Measurements from ENCODE around the gene PRRT4.

Gene PRRT4

DNA sequence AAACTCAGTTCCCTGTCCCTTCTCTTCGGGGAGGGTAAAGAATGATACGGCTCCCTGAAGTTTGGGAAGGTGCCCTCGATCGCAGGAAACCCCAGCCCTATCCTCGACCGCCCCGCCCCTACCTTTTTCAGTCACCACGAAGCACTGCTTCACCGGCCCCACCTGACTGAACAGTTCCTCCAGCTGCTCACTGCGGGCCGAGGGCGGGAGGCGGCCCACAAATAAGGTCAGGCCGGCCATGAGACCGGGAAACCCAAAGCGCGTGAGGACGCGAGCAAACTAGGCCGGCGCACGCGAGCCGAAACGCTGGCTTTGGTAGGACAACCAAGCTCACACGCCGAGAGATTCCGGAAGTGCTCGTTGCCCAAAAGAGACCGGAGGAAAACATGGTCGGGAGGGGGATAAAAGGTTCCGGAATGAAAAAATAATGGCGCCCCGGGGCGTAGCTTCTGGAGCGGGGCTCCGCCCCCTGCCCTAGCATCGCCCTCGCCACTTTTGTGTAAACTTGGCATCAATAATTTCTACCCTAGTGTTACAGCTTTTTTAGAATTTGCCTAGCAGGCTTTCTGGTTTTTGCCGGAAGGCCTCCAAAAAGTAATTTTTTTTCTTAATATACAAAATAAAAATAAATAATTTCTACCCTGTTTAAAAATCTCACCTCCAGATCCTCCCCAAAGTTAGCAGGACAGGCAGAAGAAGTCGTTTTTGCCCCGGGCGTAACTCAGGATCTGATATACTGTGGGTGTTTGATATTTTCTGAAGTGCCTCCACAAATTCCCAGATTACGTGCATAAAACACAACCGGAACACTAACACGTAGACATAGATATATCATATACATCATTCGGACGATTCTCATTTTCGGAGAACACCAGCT, 17.7 kb downstream of the PRRT4 start, which contains the start of gene RBM28:
TSS of gene RBM28 (minus strand) at position 355 of the 877 bp plus-strand sequence. CDS start at position 240, 115 bp downstream.
- DNase-seq = peak; percentile 95

DNA sequence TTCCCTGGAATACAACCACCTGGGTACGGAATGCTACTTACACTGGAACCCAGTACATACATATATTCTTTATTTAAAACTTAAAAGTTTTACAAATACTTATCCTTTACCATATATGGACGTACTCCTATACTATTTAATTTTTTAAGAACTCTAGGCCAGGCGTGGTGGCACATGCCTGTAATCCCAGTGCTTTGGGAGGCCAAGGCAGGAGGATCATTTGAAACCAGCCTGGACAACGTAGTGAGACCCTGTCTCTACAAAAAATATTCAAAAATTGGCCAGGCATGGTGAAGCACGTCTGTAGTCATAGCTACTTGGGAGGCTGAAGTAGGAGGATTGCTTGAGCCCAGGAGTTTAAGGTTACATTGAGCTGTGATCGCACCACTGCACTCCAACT, 19.8 kb downstream of the PRRT4 start:
- DNase-seq = no peak

DNA sequence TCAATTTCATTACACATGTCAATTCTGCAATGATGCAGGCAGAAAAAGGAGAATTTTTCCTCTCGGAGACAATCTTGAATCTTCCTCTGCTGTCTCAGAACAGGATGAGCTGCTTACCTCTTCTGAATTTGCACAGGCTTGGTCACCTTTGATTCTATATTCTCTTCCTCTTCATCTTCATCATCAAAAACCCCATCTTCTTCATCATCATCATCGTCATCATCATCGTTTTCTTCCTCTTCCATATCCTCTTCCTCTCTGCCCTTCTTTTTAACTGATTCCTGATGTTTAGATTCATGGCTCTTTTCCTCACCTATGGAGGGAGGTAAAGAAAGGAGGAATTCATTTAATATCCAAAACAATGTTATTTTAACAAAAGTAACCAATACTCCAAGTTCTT, 25.8 kb downstream of the PRRT4 start:
- DNase-seq = no peak

DNA sequence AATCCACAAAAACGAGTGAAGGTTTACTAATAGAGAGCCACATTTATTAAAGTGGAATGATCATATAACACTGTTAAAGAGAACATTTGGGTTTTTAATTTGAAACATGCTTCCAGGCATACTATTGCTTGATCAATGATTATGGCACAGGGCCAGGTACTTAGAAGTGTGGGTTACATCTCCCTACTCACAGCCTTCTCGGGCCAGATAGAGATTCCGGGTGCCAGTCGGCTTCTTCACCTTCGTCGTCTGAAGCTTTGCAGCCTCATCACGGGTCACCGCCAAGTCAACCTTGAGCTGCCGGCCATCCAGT, 37.2 kb downstream of the PRRT4 start:
- no peak for DNase-seq

DNA sequence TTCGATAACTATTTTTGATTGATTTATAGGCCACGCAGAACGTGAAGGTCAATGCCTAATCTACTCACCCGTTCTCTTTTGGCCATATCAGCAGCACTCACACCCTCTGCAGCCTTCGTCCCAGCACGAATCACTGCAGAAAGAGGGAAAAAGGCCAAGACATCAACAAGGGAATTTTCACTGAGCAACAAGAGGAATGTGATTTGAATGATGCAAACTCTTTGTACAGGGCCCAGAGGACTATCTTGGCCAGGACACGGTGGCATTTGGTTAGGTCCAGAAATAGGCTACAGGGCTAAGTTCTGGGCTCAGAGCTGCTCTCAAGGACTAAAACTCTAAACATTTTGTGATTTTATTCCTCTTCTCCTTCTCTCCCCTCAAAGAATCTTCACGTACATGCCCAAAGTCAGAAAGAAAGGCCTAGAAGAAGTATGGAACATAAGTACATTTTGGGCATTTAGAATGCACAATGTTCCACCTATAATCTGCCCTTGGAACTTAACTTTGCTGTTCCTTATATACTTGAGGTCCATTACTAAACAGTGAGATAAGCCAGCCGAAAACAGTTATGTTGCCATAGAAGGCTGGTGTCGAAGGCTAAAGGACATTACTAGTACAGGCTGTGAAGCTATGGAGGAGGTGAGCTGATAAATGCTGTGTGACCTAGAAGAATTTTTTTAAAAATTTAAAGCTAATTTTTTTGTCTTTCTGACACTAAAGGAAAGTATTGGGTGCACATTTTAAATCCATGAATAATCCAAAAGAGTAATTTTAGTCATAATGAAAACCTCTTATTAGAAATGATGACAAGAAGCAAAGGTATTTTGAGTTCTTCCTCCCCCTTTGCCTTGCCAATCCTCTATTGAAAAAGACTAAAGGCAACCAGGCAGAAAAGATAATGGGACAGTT, 37.8 kb downstream of the PRRT4 start:
- no peak for DNase-seq

DNA sequence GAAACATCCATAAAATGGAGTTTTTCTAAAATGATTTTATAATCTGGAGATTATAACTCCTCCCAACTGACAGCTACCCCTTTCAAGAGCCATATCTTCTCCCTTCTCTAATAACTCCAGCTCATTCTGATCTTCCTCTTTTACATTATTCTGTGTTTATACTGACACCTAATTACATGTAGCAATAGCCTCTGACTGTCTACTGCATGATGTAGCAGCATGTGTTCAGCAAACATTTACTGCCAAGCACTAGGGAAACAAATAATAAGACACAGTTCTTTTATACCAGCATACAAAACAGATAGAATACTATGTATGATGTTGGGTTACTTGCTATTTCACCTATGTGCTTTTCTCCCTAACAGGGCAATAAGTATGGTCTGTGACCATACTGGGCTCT, 38.5 kb downstream of the PRRT4 start:
- DNase-seq = no peak

DNA sequence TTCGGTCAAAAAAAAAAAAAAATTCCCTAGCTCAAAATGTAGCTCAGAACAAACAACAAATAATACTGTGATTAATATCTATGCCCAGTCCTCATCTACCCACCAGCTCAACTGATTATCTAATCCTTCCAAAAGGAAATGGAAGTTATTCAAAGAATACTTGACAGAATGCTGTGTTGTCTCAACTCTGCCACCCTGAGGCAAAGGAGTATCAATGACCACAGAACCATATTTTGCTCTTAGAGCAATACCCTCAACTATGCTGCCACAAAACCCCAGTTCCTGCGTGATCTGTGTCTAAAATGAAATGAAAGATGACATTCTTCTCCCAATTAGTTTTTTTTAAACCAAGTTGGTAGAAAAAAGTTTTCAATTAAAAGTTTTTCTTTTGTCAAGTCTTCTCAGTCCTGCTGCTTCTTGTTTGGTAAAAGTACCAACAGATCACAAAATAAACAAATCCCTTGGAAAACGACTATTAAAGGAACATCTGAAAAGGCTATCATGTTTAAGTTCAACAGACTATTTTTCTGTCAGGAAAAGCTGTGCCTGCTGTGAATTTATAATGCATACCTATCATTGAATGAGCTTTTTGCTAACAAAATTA, 39.3 kb downstream of the PRRT4 start:
- peak; percentile 47 for DNase-seq

DNA sequence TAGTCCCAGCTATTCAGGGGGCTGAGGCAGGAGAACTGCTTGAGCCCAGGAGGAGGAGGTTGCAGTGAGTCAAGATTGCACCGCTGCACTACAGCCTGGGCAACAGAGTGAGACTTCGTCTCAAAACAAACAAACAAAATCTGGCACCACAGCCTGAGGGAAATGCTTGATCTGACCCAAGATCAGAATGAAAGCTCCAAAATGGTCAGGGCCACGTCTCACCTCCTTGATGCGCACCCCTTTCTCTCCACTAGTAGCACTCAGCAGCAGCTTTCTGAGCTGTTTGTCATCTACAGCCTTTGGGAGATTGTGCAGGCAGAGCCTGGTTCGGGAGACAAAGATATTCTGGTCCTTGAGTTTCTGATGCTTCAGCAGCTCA, 40.5 kb downstream of the PRRT4 start:
- DNase-seq = no peak

DNA sequence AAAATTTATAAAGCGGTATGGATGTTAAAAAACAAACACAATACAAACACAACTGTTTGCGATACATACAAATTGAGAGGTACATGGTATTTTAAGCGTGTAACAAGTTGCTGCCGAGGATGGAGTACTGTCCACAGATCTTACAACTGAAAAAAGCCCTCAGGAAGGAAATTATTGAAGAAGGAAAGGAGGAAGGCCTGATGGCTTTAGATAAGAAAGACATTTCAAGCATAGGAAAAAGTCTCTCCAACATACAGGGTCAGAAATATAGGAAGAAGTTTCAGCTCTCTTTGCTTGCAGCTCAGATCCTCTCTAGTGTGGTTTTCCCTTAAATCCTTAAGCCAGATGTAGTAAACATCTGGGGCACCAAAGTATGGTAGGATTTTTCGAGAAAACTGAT, 42.8 kb downstream of the PRRT4 start:
- DNase-seq = no peak

DNA sequence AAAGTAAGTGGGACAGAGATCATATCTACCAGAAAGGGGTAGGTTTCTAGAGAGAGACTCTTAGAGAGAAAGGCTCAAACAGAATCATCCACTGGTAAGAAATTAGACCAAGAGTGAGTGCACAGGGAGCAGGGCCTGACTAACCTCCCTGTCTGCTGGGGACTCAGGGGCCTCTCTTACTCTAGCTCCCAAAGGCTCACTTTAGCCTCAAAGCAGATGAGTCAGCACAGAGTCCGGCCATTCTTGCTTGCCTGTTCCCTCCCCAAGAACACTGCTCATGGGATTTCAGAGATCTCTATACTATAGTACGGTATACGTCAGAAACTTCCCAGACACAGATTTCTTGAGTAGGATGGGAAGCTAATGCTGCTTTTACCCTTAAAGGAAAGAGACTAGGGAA, 50.5 kb downstream of the PRRT4 start:
- no peak for DNase-seq

DNA sequence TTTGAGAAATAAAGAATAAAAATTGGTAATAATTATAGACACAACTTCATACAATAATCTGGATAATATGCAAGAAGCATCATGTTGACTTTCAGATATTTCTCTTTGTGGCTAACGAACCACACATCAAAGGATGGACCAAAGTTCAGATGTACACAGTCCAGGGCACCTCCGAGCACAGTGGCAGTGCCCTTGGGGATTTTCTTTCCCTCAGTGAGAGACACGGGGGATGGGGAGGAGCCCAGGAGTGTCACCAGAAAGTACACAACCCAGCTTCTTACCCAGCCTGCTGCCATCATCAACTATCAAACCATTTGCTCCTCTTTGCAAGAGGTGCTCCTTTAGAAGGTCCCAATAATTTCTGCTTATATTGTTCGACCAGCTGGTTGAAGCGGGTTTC, 51.0 kb downstream of the PRRT4 start:
- DNase-seq = no peak

DNA sequence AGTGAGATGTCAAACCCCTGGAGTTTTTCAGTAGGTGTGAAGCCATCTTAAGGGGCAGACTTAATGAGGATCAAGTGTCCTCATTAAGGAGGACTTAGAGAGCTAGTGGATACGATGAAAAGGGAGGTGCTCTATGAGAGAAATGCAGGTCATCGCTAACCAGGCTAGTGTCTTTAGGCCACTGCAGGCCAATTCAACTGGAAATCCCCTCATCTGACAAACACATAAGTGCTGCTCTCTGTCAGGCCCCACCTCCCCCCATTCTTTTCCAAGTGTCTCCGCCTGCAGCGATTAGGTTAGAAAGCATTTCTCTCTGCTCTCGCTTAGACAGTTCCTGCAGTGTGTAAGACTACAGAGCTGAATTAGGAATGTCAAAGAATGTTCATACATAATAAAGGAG, 51.5 kb downstream of the PRRT4 start:
- DNase-seq = no peak

DNA sequence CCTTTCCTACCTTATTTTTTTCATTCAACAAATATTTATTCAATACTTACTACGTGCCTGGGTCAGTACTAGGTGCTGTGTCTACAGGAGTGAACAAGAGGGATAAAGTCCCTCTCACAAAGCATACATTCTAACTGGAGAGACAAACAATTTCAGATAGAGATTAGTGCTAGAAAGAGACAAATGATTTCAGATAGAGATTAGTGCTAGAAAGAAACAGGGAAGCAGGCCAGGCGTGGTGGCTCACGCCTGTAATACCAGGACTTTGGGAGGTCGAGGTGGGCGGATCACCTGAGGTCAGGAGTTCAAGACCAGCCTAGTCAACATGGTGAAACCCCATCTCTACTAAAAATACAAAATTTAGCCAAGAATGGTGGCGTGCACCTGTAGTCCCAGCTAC, 52.4 kb downstream of the PRRT4 start:
- DNase-seq = no peak

DNA sequence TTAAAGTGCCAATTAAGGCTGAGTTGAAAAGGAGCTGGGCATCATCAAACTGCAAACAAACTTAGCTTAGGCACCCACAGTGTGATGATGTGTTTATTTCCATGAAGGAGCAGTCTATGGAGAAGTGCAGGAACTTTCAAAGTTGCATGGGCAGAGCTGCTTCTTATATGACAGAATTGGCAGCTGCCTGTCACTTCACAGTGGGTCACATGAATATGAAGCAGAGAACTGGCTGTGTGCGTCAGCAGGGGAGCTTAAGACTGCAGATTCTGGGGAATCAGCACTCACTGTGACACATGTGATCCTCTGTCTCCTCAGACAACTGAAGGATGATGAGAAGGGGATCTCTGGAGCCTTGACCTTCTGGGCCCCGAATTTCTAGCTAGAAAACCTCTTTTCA, 54.4 kb downstream of the PRRT4 start:
- peak; percentile 53 for DNase-seq

DNA sequence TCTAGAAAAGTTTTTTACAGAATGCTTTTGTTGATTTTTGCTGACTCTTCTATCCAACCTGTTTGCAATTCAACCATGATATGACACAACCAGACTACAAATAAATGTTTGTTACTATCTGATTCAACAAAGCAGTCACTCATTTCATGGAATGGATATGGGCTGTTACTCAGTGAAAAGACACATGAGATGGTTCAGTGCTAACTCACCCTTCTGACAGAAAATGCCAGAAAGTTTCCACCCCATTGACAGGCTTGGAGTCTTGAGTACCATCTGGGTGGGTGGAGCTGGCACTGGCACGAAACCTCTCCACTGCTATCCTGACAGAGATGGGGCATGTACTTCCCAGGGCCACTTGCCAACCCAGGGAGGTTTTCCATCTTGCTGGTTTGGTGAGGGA, 57.3 kb downstream of the PRRT4 start:
- DNase-seq = no peak

DNA sequence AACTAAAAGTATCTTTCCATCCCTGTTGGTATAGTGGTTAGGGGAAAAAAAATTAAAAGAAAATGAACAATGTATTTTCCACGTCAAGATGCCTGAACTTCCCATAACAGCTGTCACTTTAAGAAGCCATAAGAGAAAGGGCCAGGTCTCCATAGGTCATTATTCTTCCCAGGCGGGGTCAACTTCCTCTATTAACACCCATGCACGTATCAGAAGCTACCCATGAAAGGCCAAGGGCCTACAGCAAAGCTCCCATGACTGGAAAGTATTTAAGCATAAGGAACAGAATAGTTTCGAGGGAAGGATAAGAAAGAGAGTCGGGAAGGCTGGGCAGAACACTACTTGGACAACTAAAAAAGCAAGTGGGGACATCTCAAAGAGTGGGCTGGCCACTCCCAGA, 57.8 kb downstream of the PRRT4 start:
- DNase-seq = peak; percentile 25

DNA sequence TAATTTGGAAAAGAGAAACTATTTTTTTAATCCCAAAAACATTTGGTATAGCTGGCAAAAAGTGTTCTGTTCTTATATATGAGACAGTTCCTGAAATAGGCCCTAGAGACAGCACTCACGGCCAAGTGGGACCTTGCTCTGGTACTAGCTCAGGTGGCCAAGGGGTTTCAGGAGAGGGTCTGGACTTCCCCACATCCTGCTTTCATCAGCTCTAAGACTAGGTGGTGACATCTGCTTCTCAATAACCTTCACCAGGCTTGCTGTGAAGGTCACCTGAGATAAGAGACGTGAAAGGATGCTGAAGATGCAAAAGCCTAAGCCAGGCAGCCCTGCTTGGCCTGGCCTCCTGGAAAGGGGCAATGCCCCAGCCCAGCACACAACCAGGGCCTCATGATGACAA, 58.4 kb downstream of the PRRT4 start:
- DNase-seq = no peak

DNA sequence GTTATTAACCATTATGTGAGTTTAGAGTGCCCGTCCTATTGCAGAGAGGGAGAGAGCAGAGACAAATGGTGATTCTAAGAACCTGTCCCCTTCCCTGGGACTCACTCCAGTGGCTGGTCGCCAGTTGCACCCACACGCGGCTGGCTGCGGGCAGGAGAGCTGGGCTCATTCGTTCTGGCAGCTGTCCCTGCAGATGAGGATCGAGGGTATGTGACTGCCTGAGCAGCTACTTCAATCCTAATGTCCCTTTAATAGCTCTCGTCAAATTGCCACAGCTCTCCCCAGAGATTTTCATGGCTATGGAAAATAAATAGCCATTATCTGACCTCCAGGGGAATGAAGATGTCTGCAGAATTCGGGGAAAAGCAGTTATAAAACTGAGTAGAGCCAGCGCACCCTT, 59.4 kb downstream of the PRRT4 start:
- DNase-seq = no peak

Measured in suppressor macrophage treated with lipopolysaccharide for 4 hours (primary cell).